CD4-positive, alpha-beta T cell treated with Interferon alpha-2 for 1 hour (primary cell): ENCODE measurements around the gene GRAP.

ENCODE experiments used
- DNase-seq, 2 donors: peaks; one replicate each; pipeline ENCODE4 v3.0.0-alpha.2; 2020 to 2022

GRAP gene

DNA sequence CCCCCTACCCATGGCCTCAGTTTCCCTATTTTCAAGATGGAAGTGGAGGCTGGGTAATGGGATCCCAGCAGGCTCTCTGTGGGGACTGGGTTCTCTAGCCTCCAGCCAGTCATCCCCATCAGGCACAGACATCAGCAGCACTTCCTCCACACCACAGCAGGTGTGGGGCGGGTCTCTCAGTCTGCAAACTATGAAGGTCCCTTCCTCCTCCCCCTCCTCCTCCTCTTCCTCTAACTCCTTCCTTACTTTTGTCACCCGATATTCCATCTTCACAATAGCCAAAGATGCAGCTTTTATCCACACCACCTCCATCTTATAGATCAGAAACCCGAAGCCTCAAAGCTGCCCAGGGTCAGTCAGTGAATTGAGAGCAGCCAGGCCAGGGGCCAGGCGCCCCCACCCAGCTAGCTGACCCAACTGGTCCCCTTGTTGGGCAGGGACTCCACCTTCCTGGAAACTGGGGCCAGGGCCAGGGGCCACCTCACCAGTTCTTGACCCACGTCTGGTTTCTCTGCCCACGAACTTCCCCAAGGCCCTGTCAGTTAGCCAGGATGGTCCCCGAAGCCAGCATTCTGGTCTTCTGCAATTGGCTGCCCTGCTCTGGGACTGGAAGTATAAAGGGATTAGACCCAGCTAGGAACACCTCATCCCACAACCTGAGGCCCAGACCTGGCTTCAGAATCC lies 44.7 kb downstream of the GRAP start:
- no peak for DNase-seq

DNA sequence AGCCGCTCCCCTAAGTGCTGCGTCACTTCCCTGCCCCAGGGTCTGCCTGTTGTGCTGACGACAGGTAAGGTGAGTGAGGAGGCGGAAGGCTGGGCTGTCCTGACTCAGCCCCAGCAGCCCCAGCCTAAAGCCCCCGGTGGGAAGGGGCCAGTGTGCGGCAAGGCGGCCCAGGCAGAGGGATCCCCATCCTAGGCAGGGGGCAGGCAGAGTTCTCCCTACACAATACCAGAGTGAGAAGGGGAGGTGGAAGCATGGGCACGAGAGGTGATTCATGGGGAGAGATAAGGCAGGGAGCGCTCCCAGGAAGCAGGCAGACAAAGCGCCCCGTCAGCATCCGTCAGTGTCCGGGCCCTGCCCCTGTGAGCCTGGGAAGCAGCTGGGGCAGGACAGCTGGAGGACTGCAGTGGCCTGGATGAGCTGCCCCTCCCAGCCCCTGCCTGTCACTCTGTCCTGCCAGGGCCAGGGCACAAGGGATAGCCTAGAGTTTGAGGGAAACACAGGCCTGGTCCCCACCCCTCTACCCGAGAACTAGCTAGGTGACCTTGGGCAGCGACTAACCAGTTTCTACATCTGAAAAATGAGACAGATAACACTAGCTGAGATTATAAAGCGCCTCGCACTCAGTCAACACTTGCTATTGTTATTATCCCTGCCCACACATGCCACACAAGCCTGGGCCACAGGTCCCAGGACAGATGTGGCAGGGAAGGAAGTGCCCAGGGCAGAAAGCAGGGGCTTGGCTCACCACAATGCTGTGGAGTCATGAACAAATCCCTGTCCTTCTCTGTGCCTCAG lies 46.0 kb downstream of the GRAP start:
- DNase-seq: no peak

DNA sequence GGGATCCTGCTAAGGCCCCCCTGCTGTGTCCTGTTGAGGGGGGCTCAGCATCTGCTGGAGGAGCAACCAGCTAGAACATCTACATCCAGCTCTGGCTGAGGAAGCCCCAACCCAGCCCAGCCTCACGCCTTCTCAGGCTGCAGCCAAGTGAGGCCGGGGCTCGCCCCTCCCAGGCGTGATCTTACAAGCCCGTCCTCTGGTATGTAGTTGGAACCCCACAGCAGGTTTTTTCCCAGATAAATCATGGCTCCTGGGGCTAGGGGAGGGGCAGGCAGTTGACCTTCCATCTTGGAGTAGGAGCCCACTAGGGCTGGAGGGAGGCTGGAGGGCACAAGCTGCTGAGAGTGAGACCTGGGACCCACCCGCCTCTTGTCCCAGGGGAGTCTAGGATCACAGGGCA lies 46.8 kb downstream of the GRAP start:
- DNase-seq: no peak

DNA sequence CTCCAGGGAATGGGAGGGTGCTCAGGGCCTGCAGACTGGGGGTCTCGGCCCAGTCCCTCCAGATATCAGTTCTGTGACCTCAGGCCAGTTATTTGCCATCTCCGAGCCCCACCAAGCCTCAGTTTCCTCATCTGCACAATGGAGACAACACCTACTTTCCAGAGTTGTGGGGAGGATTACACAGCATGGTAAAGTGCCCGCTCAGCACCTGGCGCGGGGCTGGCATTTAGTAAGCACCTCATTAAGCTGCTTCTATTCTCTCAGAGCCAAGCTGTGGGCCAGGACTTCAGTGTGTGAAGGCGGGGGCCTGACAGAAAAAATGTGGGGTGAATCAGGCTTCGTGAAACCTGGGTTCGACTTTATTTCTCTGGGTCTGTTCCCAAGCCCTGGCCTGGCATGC lies 47.4 kb downstream of the GRAP start:
- DNase-seq: no peak

DNA sequence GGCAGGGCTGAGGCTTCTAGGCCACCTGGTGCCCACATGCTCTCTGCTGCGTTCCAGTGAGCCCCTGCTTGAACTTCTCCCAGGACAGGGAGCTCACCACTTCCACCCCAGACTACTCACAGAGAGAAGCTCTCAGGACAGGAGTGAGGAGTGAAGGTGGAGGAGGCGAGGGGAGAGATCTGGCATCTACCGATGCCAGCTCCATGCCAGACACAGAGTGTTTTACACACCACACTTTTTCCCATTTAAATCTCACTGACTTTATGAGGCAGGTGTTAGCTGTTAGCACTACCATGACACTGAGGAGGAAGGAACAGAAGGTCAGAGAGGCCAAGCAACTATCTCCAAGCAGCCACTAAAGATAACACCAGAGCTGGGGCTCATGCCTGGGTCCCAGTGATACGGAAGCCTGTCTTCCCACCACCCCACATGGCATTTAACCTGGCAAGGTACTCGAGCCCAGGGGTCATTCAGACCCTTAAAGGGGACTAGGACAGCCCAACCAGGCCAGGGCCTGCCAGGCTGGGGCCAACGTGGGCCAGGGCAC lies 49.0 kb downstream of the GRAP start:
- DNase-seq: no peak

GRCh38 chr17:18996458-18996857 lies 50.3 kb downstream of the GRAP start:
- DNase-seq: no peak

GRCh38 chr17:18995220-18995619 lies 51.5 kb downstream of the GRAP start:
- DNase-seq: no peak

DNA sequence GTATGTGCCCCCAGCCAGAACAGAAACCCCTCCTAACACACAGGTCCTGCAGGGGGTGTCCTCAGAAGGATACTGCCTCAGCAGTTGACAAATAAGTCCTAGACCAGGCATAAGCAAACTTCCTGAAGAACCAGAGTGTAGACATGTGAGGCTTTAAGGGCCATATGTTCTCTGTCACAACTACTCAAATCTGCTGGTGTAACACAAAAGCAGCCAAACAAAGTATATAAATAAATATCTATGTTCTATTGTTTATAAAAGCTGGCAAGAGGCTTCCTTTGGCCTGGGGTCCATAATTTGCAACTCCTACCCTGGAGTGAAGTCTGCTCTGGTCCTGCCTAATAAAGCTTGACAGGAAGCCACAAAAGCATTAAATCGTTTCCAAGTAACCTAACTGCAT lies 52.1 kb downstream of the GRAP start:
- DNase-seq: no peak

GRCh38 chr17:18993905-18994526 lies 52.7 kb downstream of the GRAP start:
- no peak for DNase-seq

- DNase-seq: peak; percentile 59 to 65
Observed at GRCh38 chr17:18992454-18993130, 54.2 kb downstream of the GRAP start.

DNA sequence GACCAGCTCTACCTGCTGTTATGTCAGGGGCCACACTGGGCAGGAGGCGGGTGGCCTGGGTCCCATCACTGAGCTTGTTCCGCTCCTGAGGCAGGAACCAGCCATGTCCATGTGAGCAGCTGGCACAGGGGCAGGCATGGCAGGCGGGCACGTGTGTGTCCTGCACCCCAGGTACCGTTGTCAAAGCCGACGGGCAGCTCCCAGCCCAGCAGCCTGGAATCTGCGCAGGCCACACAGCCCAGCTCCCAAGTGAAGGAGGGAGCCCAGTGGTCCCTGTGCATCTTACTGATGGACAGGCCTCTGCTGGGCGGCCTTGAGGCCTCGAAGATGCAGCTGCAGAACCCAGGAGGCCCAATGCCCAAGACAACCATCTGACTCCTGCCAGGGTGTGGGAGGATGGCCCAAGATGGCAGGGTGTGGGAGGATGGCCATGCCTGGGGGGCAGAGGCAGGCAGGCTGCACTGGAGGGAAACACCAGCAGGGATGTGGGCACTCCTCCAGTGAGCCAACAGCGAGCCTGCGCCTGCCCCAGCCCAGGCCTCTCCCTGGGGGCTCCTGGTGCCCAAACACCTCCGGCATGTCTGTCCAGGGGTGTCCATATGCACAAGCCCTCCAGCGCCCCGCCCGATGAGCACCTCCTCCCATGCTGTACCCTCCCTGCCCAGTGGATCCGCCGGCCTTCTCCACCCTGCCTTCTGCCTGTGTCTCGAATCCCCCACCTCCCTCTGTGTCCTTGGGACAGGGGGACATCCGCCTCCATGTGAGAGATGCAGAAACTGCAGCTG lies 55.0 kb downstream of the GRAP start:
- no peak for DNase-seq

DNA sequence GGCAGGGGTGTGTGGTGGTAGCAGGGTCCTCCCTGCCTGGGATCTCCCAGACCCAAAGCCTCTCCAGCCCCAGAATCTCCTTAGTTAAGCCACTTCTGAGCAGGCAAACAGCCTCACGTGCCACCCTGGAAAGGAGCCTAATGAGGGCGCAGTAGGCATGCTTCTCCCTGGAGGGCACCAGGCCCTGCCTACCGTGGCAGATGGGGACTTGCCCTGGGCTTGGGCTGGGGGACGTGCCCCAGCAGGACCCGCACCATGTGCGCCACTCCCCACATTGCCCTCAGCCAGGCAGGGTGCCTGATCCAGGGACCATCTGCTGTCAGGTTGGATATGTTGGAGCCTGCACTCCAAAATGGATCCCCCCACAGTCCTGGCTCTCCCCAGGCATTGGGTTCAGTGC lies 56.4 kb downstream of the GRAP start:
- DNase-seq: no peak

- DNase-seq: no peak
Observed at GRCh38 chr17:18988546-18989173, 58.1 kb downstream of the GRAP start.

GRCh38 chr17:18987862-18988545 lies 58.8 kb downstream of the GRAP start:
- DNase-seq: no peak

GRCh38 chr17:18987230-18987610 lies 59.5 kb downstream of the GRAP start:
- no peak for DNase-seq

- no peak for DNase-seq
Observed at GRCh38 chr17:18986541-18987229, 60.1 kb downstream of the GRAP start.

- DNase-seq: no peak
Observed at GRCh38 chr17:18985475-18985874, 61.3 kb downstream of the GRAP start.

GRCh38 chr17:18984273-18985114 lies 62.3 kb downstream of the GRAP start:
- DNase-seq: no peak

DNA sequence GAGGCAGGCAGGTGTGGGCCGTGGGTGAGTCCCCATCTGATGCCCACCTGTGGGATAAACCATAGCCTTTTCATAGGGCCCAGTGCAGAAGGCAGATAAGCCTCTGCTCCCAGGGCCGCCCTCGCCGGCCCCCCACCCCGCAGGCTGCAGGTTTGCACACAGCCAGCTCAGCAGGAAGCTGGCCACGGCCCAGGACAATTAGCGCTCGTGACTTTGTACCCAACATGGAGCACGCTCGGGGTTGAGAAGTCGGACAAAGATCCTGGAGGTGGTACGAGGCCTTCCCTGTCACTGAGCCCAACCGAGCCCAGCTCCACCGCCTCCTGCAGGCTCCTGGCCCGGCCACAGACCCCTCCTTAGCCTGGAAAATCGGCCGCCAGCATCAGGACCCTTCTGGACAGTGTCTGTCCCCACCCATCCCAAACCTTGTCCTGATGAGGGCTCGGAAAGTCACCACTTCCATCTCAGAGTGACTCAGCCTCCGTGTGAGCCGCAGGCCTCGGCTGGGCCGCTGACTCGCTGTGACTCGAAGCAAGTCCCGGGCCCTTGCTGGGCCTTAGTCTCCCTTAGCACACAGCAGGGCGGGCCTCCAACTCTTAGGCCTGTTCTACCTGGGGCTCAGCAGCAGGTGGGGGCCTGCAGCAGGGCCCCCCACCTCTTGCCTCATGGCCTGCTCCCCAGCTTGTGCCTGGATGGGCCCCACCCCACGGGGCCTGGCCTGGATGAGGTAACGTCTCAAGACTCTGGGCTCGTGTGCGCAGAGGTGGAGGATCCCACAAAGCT lies 64.9 kb downstream of the GRAP start:
- no peak for DNase-seq
